Small intestine (tissue), 7 donors: ENCODE results near the gene PRDM7. TPM values are rescaled to one million over a fixed set of nuclear protein-coding genes. Genes with fewer than 3 reads are reported as not detected.

ENCODE experiments used
- DNase-seq, 2 donors: peaks; one replicate each; pipeline versions ENCODE4 v3.0.0 to v3.0.0-alpha.2; 2013
- FAIRE-seq: peaks from 2 replicates; lab custom pipeline; 2012; peaks lifted over from hg19 to GRCh38; lab: Jason Lieb, UNC
- H3K27ac ChIP-seq, 3 donors: one replicate each; pipeline ENCODE4 v1.5.1; 2013; ENCODE audit warnings: low read length in 2 of 3, mild to moderate bottlenecking in 2 of 3, control low read depth in 1 of 3, inconsistent platforms in 1 of 3, low read depth in 1 of 3, moderate library complexity in 1 of 3
- H3K27me3 ChIP-seq, 3 donors: one replicate each; pipeline ENCODE4 v1.6.1; 2013; ENCODE audit warnings: low read length in 3 of 3, inconsistent platforms in 1 of 3; ENCODE audit not compliant: control insufficient read depth in 3 of 3, insufficient read depth in 3 of 3
- H3K36me3 ChIP-seq, 3 donors: one replicate each; pipeline ENCODE4 v1.6.1; 2013; ENCODE audit warnings: low read length in 3 of 3, inconsistent platforms in 1 of 3, low read depth in 1 of 3, mild to moderate bottlenecking in 1 of 3, moderate library complexity in 1 of 3; ENCODE audit not compliant: control insufficient read depth in 3 of 3, insufficient read depth in 2 of 3
- H3K4me1 ChIP-seq, 3 donors: one replicate each; pipeline ENCODE4 v1.6.1; 2013; ENCODE audit warnings: low read length in 2 of 3, inconsistent platforms in 1 of 3, low read depth in 1 of 3, mild to moderate bottlenecking in 1 of 3, moderate library complexity in 1 of 3; ENCODE audit not compliant: control insufficient read depth in 3 of 3, insufficient read depth in 2 of 3
- H3K4me3 ChIP-seq, 3 donors: one replicate each; pipeline ENCODE4 v1.5.1; 2013; ENCODE audit warnings: low read length in 3 of 3, control low read depth in 1 of 3, inconsistent platforms in 1 of 3, low read depth in 1 of 3, mild to moderate bottlenecking in 1 of 3, moderate library complexity in 1 of 3
- H3K9me3 ChIP-seq, 2 donors: one replicate each; pipeline ENCODE4 v1.6.1; 2013; ENCODE audit warnings: low read depth in 1 of 2, low read length in 1 of 2; ENCODE audit not compliant: control insufficient read depth in 2 of 2, insufficient read depth in 1 of 2
- WGBS, 3 donors: extraction: QIAGEN DNeasy Blood & Tissue Kit; methylation state at CpG; one replicate each; pipeline ENCODE4 v1.1.7; 2013; 5-methylcytosine and 5-hydroxymethylcytosine counted together
- polyA plus RNA-seq, 4 donors: library from polyadenylated mRNA; stranded (reverse) in 3 of 4; unstranded in 1 of 4; fragments of 200-250 nt in 3 of 4; fragments of 120-200 nt in 1 of 4; gene quantifications; one replicate each; pipeline versions ENCODE4 v1.2.1 to v1.2.3, GENCODE V29; 2013
- donor health status: healthy with polysubstance abuse.
- donor health status: control.
- donor health status: control.
- donor health status: Bipolar disorder and iron deficiency.
- donor health status: healthy.

The PRDM7 gene
- polyA plus RNA-seq, 4 donors = 0.01 TPM; not detected in 3

GRCh38 chr16:90040152-90041023 is 36.7 kb downstream of the PRDM7 start:
- Histone ChIP-seq H3K27me3 (no peaks in the 10 kb centered on the region), H3K9me3 (no peaks in the 10 kb centered on the region), H3K4me1 (no peaks in the 10 kb centered on the region), H3K27ac (no peak overlapping the region), H3K36me3 (peaks cover 3 to 89% (median 7%) of the 10 kb centered on the region in 3 donors), H3K4me3 (no peak overlapping the region)
- WGBS, 3 donors = 83 to 92% (median 90%) methylated on average over 27 to 29 of the region's 29 CpGs
- no peak for DNase-seq
- FAIRE-seq = no peak

GRCh38 chr16:90037276-90037675 is 39.9 kb downstream of the PRDM7 start:
- Histone ChIP-seq H3K27me3 (no peaks in the 10 kb centered on the region), H3K4me1 (no peaks in the 10 kb centered on the region), H3K4me3 (no peak overlapping the region), H3K9me3 (no peaks in the 10 kb centered on the region), H3K27ac (no peak overlapping the region), H3K36me3 (peaks cover 3 to 89% (median 7%) of the 10 kb centered on the region in 3 donors)
- DNase-seq (no peak), FAIRE-seq (no peak)
- 80 to 92% (median 88%) methylated on average over 12 of the region's 12 CpGs for WGBS, 3 donors

- FAIRE-seq (no peak), DNase-seq (no peak)
- H3K4me3 ChIP-seq = no peak overlapping the region
- peaks cover 3 to 88% (median 7%) of the 10 kb centered on the region in 3 donors for H3K36me3 ChIP-seq
- WGBS, 3 donors = 86 to 96% (median 91%) methylated on average over 5 of the region's 5 CpGs
- H3K4me1 ChIP-seq = no peaks in the 10 kb centered on the region
- H3K27ac ChIP-seq = no peak overlapping the region
- no peaks in the 10 kb centered on the region for H3K27me3 ChIP-seq
- no peaks in the 10 kb centered on the region for H3K9me3 ChIP-seq
These were observed 41.2 kb downstream of the PRDM7 start for GRCh38 chr16:90035902-90036301.

- H3K4me1 ChIP-seq = no peaks in the 10 kb centered on the region
- no peak overlapping the region for H3K27ac ChIP-seq
- DNase-seq (no peak), FAIRE-seq (no peak)
- no peaks in the 10 kb centered on the region for H3K27me3 ChIP-seq
- H3K9me3 ChIP-seq = no peaks in the 10 kb centered on the region
- H3K36me3 ChIP-seq = peaks cover 3 to 78% (median 4%) of the 10 kb centered on the region in 3 donors
- H3K4me3 ChIP-seq = no peak overlapping the region
- 89 to 91% (median 89%) methylated on average over 8 of the region's 8 CpGs for WGBS, 3 donors
These were observed 42.6 kb downstream of the PRDM7 start for GRCh38 chr16:90034504-90034903.

- DNase-seq = no peak
- Histone ChIP-seq H3K27me3 (no peaks in the 10 kb centered on the region), H3K36me3 (peaks cover 3 to 80% (median 4%) of the 10 kb centered on the region in 3 donors), H3K4me1 (no peaks in the 10 kb centered on the region), H3K27ac (no peak overlapping the region), H3K4me3 (no peak overlapping the region), H3K9me3 (no peaks in the 10 kb centered on the region)
- FAIRE-seq = no peak
- 84 to 96% (median 94%) methylated on average over 4 of the region's 4 CpGs for WGBS, 3 donors
These were observed 43.7 kb downstream of the PRDM7 start for GRCh38 chr16:90033387-90033786.

- no peak overlapping the region for H3K4me3 ChIP-seq
- H3K27ac ChIP-seq = no peak overlapping the region
- FAIRE-seq (no peak), DNase-seq (no peak)
- H3K27me3 ChIP-seq = no peaks in the 10 kb centered on the region
- peaks cover 3 to 74% (median 4%) of the 10 kb centered on the region in 3 donors for H3K36me3 ChIP-seq
- 84 to 95% (median 91%) methylated on average over 8 of the region's 8 CpGs for WGBS, 3 donors
- H3K4me1 ChIP-seq = no peaks in the 10 kb centered on the region
- no peaks in the 10 kb centered on the region for H3K9me3 ChIP-seq
These were observed 44.3 kb downstream of the PRDM7 start for GRCh38 chr16:90032674-90033331.

- FAIRE-seq = no peak
- no peak for DNase-seq
- Histone ChIP-seq H3K27me3 (no peaks in the 10 kb centered on the region), H3K27ac (no peak overlapping the region), H3K9me3 (no peaks in the 10 kb centered on the region), H3K4me1 (no peaks in the 10 kb centered on the region), H3K36me3 (peaks cover 0 to 71% (median 3%) of the 10 kb centered on the region in 3 donors), H3K4me3 (no peak overlapping the region)
- WGBS, 3 donors = 67 to 88% (median 79%) methylated on average over 9 of the region's 9 CpGs
These were observed 45.0 kb downstream of the PRDM7 start for GRCh38 chr16:90031931-90032673.
